AG09309 (cell line): ENCODE measurements around the gene DNA2.

ENCODE experiments used
- DNase-seq: peaks from one replicate; pipeline ENCODE4 v3.0.0-alpha.2; 2010; ENCODE audit warnings: low read depth
- H3K4me3 ChIP-seq: 2 replicates; pipeline ENCODE4 v1.5.1; 2011; ENCODE audit warnings: mild to moderate bottlenecking, low read depth, low read length, moderate library complexity; ENCODE audit not compliant: control insufficient read depth
- CTCF ChIP-seq: IDR thresholded peaks from 2 replicates; pipeline ENCODE4 v1.5.1; 2011; ENCODE audit warnings: mild to moderate bottlenecking, low read depth, low read length, inconsistent platforms; ENCODE audit not compliant: insufficient read depth, control insufficient read depth; ENCODE audit errors: missing control alignments

Gene DNA2

GRCh38 chr10:68442971-68443370, 28.8 kb downstream of the DNA2 start:
- no peak for TF ChIP-seq CTCF
- no peak for DNase-seq
- H3K4me3 ChIP-seq = no peak overlapping the region

GRCh38 chr10:68440898-68441297, 30.9 kb downstream of the DNA2 start:
- DNase-seq = no peak
- TF ChIP-seq CTCF = no peak

GRCh38 chr10:68435803-68436202, 36.0 kb downstream of the DNA2 start:
- no peak for TF ChIP-seq CTCF
- DNase-seq = no peak
- no peak overlapping the region for H3K4me3 ChIP-seq

More at GRCh38 chr10:68440898-68441297, 30.9 kb downstream of the DNA2 start:
- H3K4me3 ChIP-seq = no peak overlapping the region

- no peak overlapping the region for H3K4me3 ChIP-seq
- no peak for DNase-seq
- no peak for TF ChIP-seq CTCF
Measured at GRCh38 chr10:68434657-68435056, 37.1 kb downstream of the DNA2 start.

- no peak for DNase-seq
- H3K4me3 ChIP-seq = no peak overlapping the region
- no peak for TF ChIP-seq CTCF
Measured at GRCh38 chr10:68428396-68429104, 43.2 kb downstream of the DNA2 start.

GRCh38 chr10:68424454-68425014, 47.2 kb downstream of the DNA2 start:
- no peak overlapping the region for H3K4me3 ChIP-seq
- DNase-seq = no peak
- TF ChIP-seq CTCF = no peak
